Measurements from ENCODE around the gene SLC16A3. TPM values are rescaled to one million over a fixed set of nuclear protein-coding genes. Genes with fewer than 3 reads are reported as not detected.
"Not testable (repeated sequence)": the region's sequence is repeated elsewhere in the genome, so short reads cannot be mapped to it uniquely, and the experiment has no call there.

SLC16A3 gene
- total RNA-seq, 1 donor from 2014 or later = 253 TPM

- H3K27me3 ChIP-seq = no peaks in the 10 kb centered on the region
- no peak for TF ChIP-seq CTCF (IDR thresholded peaks at IDR 0.05)
- no peak for DNase-seq (ENCODE audit: low spot score in 2 of 2)
- H3K4me1 ChIP-seq = peaks cover 0 to 9% of the 10 kb centered on the region in 2 donors
- peaks cover 97% of the 10 kb centered on the region in 2 donors for H3K36me3 ChIP-seq
- no peaks in the 10 kb centered on the region for H3K9me3 ChIP-seq
- H3K4me3 ChIP-seq = no peak overlapping the region
- H3K27ac ChIP-seq = no peak overlapping the region
- intact Hi-C loops (cut with DNase I) = no loop called here
These were observed 20.2 kb downstream of the SLC16A3 start for GRCh38 chr17:82248815-82249674.

- H3K4me3 ChIP-seq = no peak overlapping the region
- DNase-seq (ENCODE audit: low spot score in 2 of 2) = no peak
- intact Hi-C loops (cut with DNase I) = no loop called here
- H3K36me3 ChIP-seq = peaks cover 93 to 94% of the 10 kb centered on the region in 2 donors
- TF ChIP-seq CTCF (IDR thresholded peaks at IDR 0.05) = no peak
- H3K27me3 ChIP-seq = no peaks in the 10 kb centered on the region
- H3K27ac ChIP-seq = no peak overlapping the region
- peaks cover 0 to 9% of the 10 kb centered on the region in 2 donors for H3K4me1 ChIP-seq
- no peaks in the 10 kb centered on the region for H3K9me3 ChIP-seq
These were observed 21.2 kb downstream of the SLC16A3 start for GRCh38 chr17:82249896-82250581.

- H3K4me1 ChIP-seq = peaks cover 0 to 9% of the 10 kb centered on the region in 2 donors
- TF ChIP-seq CTCF (IDR thresholded peaks at IDR 0.05) = no peak
- no peaks in the 10 kb centered on the region for H3K27me3 ChIP-seq
- no peak overlapping the region for H3K27ac ChIP-seq
- DNase-seq (ENCODE audit: low spot score in 2 of 2) = no peak
- intact Hi-C loops (cut with DNase I) = no loop called here
- H3K4me3 ChIP-seq = no peak overlapping the region
- H3K36me3 ChIP-seq = peaks cover 93 to 94% of the 10 kb centered on the region in 2 donors
- no peaks in the 10 kb centered on the region for H3K9me3 ChIP-seq
These were observed 22.1 kb downstream of the SLC16A3 start for GRCh38 chr17:82250868-82251500.

- DNase-seq (ENCODE audit: low spot score in 2 of 2) = no peak
- TF ChIP-seq CTCF (IDR thresholded peaks at IDR 0.05) = no peak
- Histone ChIP-seq H3K27ac (no peak overlapping the region), H3K4me3 (no peak overlapping the region), H3K27me3 (no peaks in the 10 kb centered on the region), H3K4me1 (no peaks in the 10 kb centered on the region), H3K36me3 (peaks cover 92 to 93% of the 10 kb centered on the region in 2 donors), H3K9me3 (no peaks in the 10 kb centered on the region)
- intact Hi-C loops (cut with DNase I) = no loop called here
These were observed 23.8 kb downstream of the SLC16A3 start for GRCh38 chr17:82252511-82253178.

GRCh38 chr17:82253179-82253544 lies 24.3 kb downstream of the SLC16A3 start:
- H3K27me3 ChIP-seq = no peaks in the 10 kb centered on the region
- no peak for TF ChIP-seq CTCF (IDR thresholded peaks at IDR 0.05)
- no peak for DNase-seq (ENCODE audit: low spot score in 2 of 2)
- no peaks in the 10 kb centered on the region for H3K9me3 ChIP-seq
- no peak overlapping the region for H3K4me3 ChIP-seq
- no peaks in the 10 kb centered on the region for H3K4me1 ChIP-seq
- H3K36me3 ChIP-seq = peaks cover 90 to 92% of the 10 kb centered on the region in 2 donors
- intact Hi-C loops (cut with DNase I) = no loop called here
- no peak overlapping the region for H3K27ac ChIP-seq

- H3K4me1 ChIP-seq; intact Hi-C loops (cut with DNase I); DNase-seq (ENCODE audit: low spot score in 2 of 2); H3K9me3 ChIP-seq; H3K27ac ChIP-seq; H3K27me3 ChIP-seq; H3K4me3 ChIP-seq: not testable (repeated sequence)
- H3K36me3 ChIP-seq = peaks cover 89 to 92% of the 10 kb centered on the region in 2 donors
These were observed 25.3 kb downstream of the SLC16A3 start for GRCh38 chr17:82254096-82254495.

- H3K4me3 ChIP-seq; intact Hi-C loops (cut with DNase I); H3K4me1 ChIP-seq; H3K9me3 ChIP-seq; H3K27me3 ChIP-seq; H3K27ac ChIP-seq; DNase-seq (ENCODE audit: low spot score in 2 of 2): not testable (repeated sequence)
- H3K36me3 ChIP-seq = peaks cover 89 to 92% of the 10 kb centered on the region in 2 donors
These were observed 25.9 kb downstream of the SLC16A3 start for GRCh38 chr17:82254746-82255145.

Measured in ascending aorta (tissue), 2 donors.